IMR-90 (cell line): ENCODE measurements around the gene HTR2B. TPM values are rescaled to one million over a fixed set of nuclear protein-coding genes. Genes with fewer than 3 reads are reported as not detected.

Source experiments
- ATAC-seq: fragments of 200-7000 bp; cut with Tn5 transposase; 2 replicates; pipeline ENCODE4 v1.9.1; 2020; ENCODE audit warnings: low read depth, mild to moderate bottlenecking, moderate library complexity
- BruUV-seq: library from RNA; stranded (reverse); fragments of 400-500 nt; replicated peaks from 2 replicates; lab custom pipeline; 2021; lab: Mats Ljungman, UMichigan
- CTCF ChIA-PET: fragments of 300-600 bp; formaldehyde crosslinking; extraction: SDS; loops from one replicate; lab custom pipeline; 2021; ENCODE audit warnings: antibody characterized with exemption; lab: Yijun Ruan, JAX
- POLR2A ChIA-PET: fragments of 300-600 bp; sonication (Branson Sonifier 250); formaldehyde crosslinking; loops from one replicate; lab custom pipeline; 2022; ENCODE audit warnings: antibody characterized with exemption; ENCODE audit not compliant: unreplicated experiment; lab: Charles Lee
- DNase-seq: peaks from one replicate; pipeline ENCODE4 v3.0.0; 2013
- H2AFZ ChIP-seq: replicated peaks from 2 replicates; pipeline ENCODE3; 2013; ENCODE audit warnings: low read length, mild to moderate bottlenecking; ENCODE audit not compliant: poor library complexity
- H2AK5ac ChIP-seq: 2 replicates; pipeline ENCODE4 v1.6.1; 2013; ENCODE audit warnings: low read depth, low read length, inconsistent platforms
- H2AK9ac ChIP-seq: replicated peaks from 2 replicates; pipeline ENCODE3; 2013; ENCODE audit warnings: mild to moderate bottlenecking, low read depth, low read length, moderate library complexity; ENCODE audit not compliant: poor library complexity
- H2BK120ac ChIP-seq: 2 replicates; pipeline ENCODE4 v1.6.1; 2013; ENCODE audit warnings: low read depth, low read length, inconsistent platforms
- H2BK15ac ChIP-seq: 3 replicates; pipeline ENCODE4 v1.6.1; 2013; ENCODE audit warnings: low read depth, low read length, inconsistent platforms
- H2BK20ac ChIP-seq: 2 replicates; pipeline ENCODE4 v1.6.1; 2013; ENCODE audit warnings: low read depth, mild to moderate bottlenecking, inconsistent platforms, low read length, moderate library complexity
- H2BK5ac ChIP-seq: 2 replicates; pipeline ENCODE4 v1.6.1; 2013; ENCODE audit warnings: mild to moderate bottlenecking, low read depth, low read length, inconsistent platforms; ENCODE audit not compliant: poor library complexity, severe bottlenecking
- H3K14ac ChIP-seq: replicated peaks from 2 replicates; pipeline ENCODE4 v1.6.1; 2013; ENCODE audit warnings: low read depth, low read length, inconsistent platforms
- H3K18ac ChIP-seq: 2 replicates; pipeline ENCODE4 v1.6.1; 2013; ENCODE audit warnings: low read depth, low read length, control low read depth
- H3K23ac ChIP-seq: 2 replicates; pipeline ENCODE4 v1.6.1; 2013; ENCODE audit warnings: low read depth, low read length, inconsistent platforms
- H3K27ac ChIP-seq: 2 replicates; pipeline ENCODE4 v1.5.1; 2013; ENCODE audit warnings: mild to moderate bottlenecking, control low read depth, low read length; ENCODE audit not compliant: insufficient read depth
- H3K27me3 ChIP-seq: 2 replicates; pipeline ENCODE4 v1.6.1; 2013; ENCODE audit warnings: low read length; ENCODE audit not compliant: control insufficient read depth, insufficient read depth
- H3K36me3 ChIP-seq: 2 replicates; pipeline ENCODE4 v1.6.1; 2013; ENCODE audit warnings: low read length, mixed read lengths; ENCODE audit not compliant: control insufficient read depth, insufficient read depth
- H3K4ac ChIP-seq: 2 replicates; pipeline ENCODE4 v1.6.1; 2013; ENCODE audit warnings: low read depth, low read length, inconsistent platforms
- H3K4me1 ChIP-seq: 2 replicates; pipeline ENCODE4 v1.6.1; 2013; ENCODE audit warnings: low read length, mixed read lengths; ENCODE audit not compliant: control insufficient read depth, insufficient read depth
- H3K4me2 ChIP-seq: 2 replicates; pipeline ENCODE4 v1.6.1; 2013; ENCODE audit warnings: low read depth, mild to moderate bottlenecking, control low read depth, low read length, moderate library complexity
- H3K4me3 ChIP-seq: 2 replicates; pipeline ENCODE4 v1.5.1; 2013; ENCODE audit warnings: low read depth, mild to moderate bottlenecking, control low read depth, low read length, moderate library complexity; ENCODE audit not compliant: insufficient read depth
- H3K56ac ChIP-seq: 2 replicates; pipeline ENCODE4 v1.6.1; 2013; ENCODE audit warnings: low read length, inconsistent platforms; ENCODE audit not compliant: insufficient read depth; ENCODE audit errors: extremely low read depth
- H3K79me1 ChIP-seq, 2 experiments: 2 replicates each; pipeline ENCODE4 v1.6.1; 2013; ENCODE audit warnings: low read length in 2 of 2, inconsistent platforms in 1 of 2, low read depth in 1 of 2
- H3K9ac ChIP-seq: 2 replicates; pipeline ENCODE4 v1.6.1; 2013; ENCODE audit warnings: low read depth, low read length, control low read depth
- H3K9me1 ChIP-seq: 2 replicates; pipeline ENCODE4 v1.6.1; 2013; ENCODE audit warnings: low read length, inconsistent platforms; ENCODE audit not compliant: insufficient read depth
- H3K9me3 ChIP-seq: 2 replicates; pipeline ENCODE4 v1.6.1; 2013; ENCODE audit warnings: low read length; ENCODE audit not compliant: control insufficient read depth, insufficient read depth
- H4K20me1 ChIP-seq: 2 replicates; pipeline ENCODE4 v1.6.1; 2013; ENCODE audit warnings: low read length, inconsistent platforms; ENCODE audit not compliant: insufficient read depth
- H4K5ac ChIP-seq: 2 replicates; pipeline ENCODE4 v1.6.1; 2013; ENCODE audit warnings: mild to moderate bottlenecking, low read depth, low read length, control low read depth
- H4K8ac ChIP-seq, 2 experiments: 2 replicates each; pipeline ENCODE4 v1.6.1; 2013; ENCODE audit warnings: low read depth in 2 of 2, low read length in 2 of 2, control low read depth in 1 of 2, inconsistent platforms in 1 of 2
- H4K91ac ChIP-seq: 2 replicates; pipeline ENCODE4 v1.6.1; 2013; ENCODE audit warnings: low read depth, low read length, inconsistent platforms; ENCODE audit not compliant: insufficient read depth
- FOS ChIP-seq: fragments of 150-350 bp; IDR thresholded peaks from 2 replicates; pipeline ENCODE4 v1.6.1; 2016; ENCODE audit warnings: low read depth, low read length
- MAFK ChIP-seq: IDR thresholded peaks from 2 replicates; pipeline ENCODE4 v1.6.1; 2012; ENCODE audit warnings: low read depth, low read length, improper control_type of control experiment
- MXI1 ChIP-seq: IDR thresholded peaks from 2 replicates; pipeline ENCODE4 v1.6.1; 2012; ENCODE audit warnings: low read depth, mild to moderate bottlenecking, low read length, moderate library complexity, borderline replicate concordance
- NFE2L2 ChIP-seq: fragments of 150-350 bp; IDR thresholded peaks from 2 replicates; pipeline ENCODE4 v1.6.1; 2016; ENCODE audit warnings: low read depth, mild to moderate bottlenecking, low read length
- POLR2A ChIP-seq: IDR thresholded peaks from 2 replicates; pipeline ENCODE4 v1.6.1; 2012; ENCODE audit warnings: mild to moderate bottlenecking, low read depth, low read length
- RCOR1 ChIP-seq: IDR thresholded peaks from 2 replicates; pipeline ENCODE4 v1.6.1; 2012; ENCODE audit warnings: mild to moderate bottlenecking, low read length, improper control_type of control experiment; ENCODE audit not compliant: insufficient replicate concordance
- RFX5 ChIP-seq: IDR thresholded peaks from 2 replicates; pipeline ENCODE4 v1.8.0; 2012; ENCODE audit warnings: low read depth, mild to moderate bottlenecking, low read length, moderate library complexity
- USF2 ChIP-seq: fragments of 150-350 bp; IDR thresholded peaks from 2 replicates; pipeline ENCODE4 v1.6.1; 2017; ENCODE audit warnings: mild to moderate bottlenecking, antibody characterized with exemption, low read length, low read depth
- WGBS, 2 experiments: methylation state at CpG; one replicate each; pipeline versions ENCODE4 v1.1.5 to v1.1.7; 2013; ENCODE audit warnings: missing lambda C conversion rate in 2 of 2; ENCODE audit not compliant: insufficient read length in 1 of 2; ENCODE audit errors: extremely low coverage in 2 of 2; 5-methylcytosine and 5-hydroxymethylcytosine counted together
- dilution Hi-C: fragments of 300-500 bp; cut with HindIII; formaldehyde crosslinking; loops from one replicate; pipeline ENCODE4 v1.14.3; 2018; ENCODE audit warnings: low sequenced_read_pairs; ENCODE audit not compliant: unreplicated experiment
- in situ Hi-C: fragments of 300-500 bp; cut with MboI; formaldehyde crosslinking; loops from 3 replicates; pipeline ENCODE4 v1.14.3; 2019; ENCODE audit warnings: low sequenced_read_pairs, inconsistent platforms, mixed read lengths
- intact Hi-C: fragments of 100-400 bp; cut with micrococcal nuclease; formaldehyde crosslinking; loops from 2 replicates; pipeline ENCODE4 v1.10.0; 2022
- polyA plus RNA-seq, 3 experiments: library from polyadenylated mRNA; depleted of rRNA; stranded (reverse); fragments of >200 nt; gene quantifications; 2 replicates each; pipeline ENCODE4 v1.2.3, GENCODE V29; 2012; ENCODE audit warnings: low replicate concordance in 1 of 3
- total RNA-seq: library from RNA; depleted of rRNA; stranded (reverse); fragments of >200 nt; gene quantifications from 2 replicates; pipeline ENCODE4 v1.2.3, GENCODE V29; 2012

The HTR2B gene
- total and polyA plus RNA-seq, 2 of the 4 experiments (the other 2 are of a cell fraction): 0.26 to 0.72 TPM

GRCh38 chr2:231094736-231095346, 30.0 kb downstream of the HTR2B start:
- no peak overlapping the region for H3K56ac ChIP-seq
- DNase-seq (no peak), ATAC-seq (no peak)
- in situ Hi-C loops (no loop called here), dilution Hi-C loops (no loop called here), intact Hi-C loops (no loop called here)
- no peak overlapping the region for H4K8ac ChIP-seq
- no peak overlapping the region for H4K5ac ChIP-seq
- H2AK5ac ChIP-seq: no peak overlapping the region
- CTCF ChIA-PET: interaction anchor here (0.7 to 1.3 kb wide), 3 partner anchors 9 to 271 kb away, joined by 3 to 6 read pairs (median 3); no protein-coding TSS in a partner anchor
- POLR2A ChIA-PET: no interaction called here
- no CpG with 5 or more reads among the region's 4 CpGs for WGBS, 2 experiments
- no peak overlapping the region for H3K18ac ChIP-seq
- H2AFZ ChIP-seq: no peak overlapping the region
- H2BK15ac ChIP-seq: no peak overlapping the region
- no peak overlapping the region for H3K4me3 ChIP-seq
- H3K27ac ChIP-seq: no peak overlapping the region
- no TSS peak for BruUV-seq
- no peaks in the 10 kb centered on the region for H4K20me1 ChIP-seq
- no peaks in the 10 kb centered on the region for H3K4me1 ChIP-seq
- no peak overlapping the region for H2BK5ac ChIP-seq
- H2BK120ac ChIP-seq: no peak overlapping the region
- H3K79me1 ChIP-seq: peaks cover 15 to 36% of the 10 kb centered on the region in 2 experiments
- no peak overlapping the region for H4K91ac ChIP-seq
- H3K9me3 ChIP-seq: peaks cover 11% of the 10 kb centered on the region
- no peak overlapping the region for H2BK20ac ChIP-seq
- H2AK9ac ChIP-seq: no peak overlapping the region
- H3K23ac ChIP-seq: no peak overlapping the region
- H3K9me1 ChIP-seq: no peaks in the 10 kb centered on the region
- H3K4me2 ChIP-seq: no peak overlapping the region
- H3K9ac ChIP-seq: no peak overlapping the region
- no peak for TF ChIP-seq NFE2L2
- TF ChIP-seq RCOR1: no peak
- TF ChIP-seq FOS: no peak
- TF ChIP-seq USF2: no peak
- no peak for TF ChIP-seq MAFK
- TF ChIP-seq MXI1: no peak
- no peak for TF ChIP-seq POLR2A
- TF ChIP-seq RFX5: no peak
- H3K4ac ChIP-seq: no peak overlapping the region
- H3K14ac ChIP-seq: no peak overlapping the region
- no peaks in the 10 kb centered on the region for H3K27me3 ChIP-seq
- peaks cover 34% of the 10 kb centered on the region for H3K36me3 ChIP-seq
